HepG2 (cell line): ENCODE measurements around the gene NOTUM. TPM values are rescaled to one million over a fixed set of nuclear protein-coding genes. Genes with fewer than 3 reads are reported as not detected.

Experiments
- BCL6 ChIP-seq: IDR thresholded peaks from 2 replicates; pipeline ENCODE4 v1.6.1; 2016; ENCODE audit warnings: missing genetic modification reagents, missing compliant biosample characterization
- HDAC2 ChIP-seq: sonication (generic); formaldehyde crosslinking; IDR thresholded peaks from 2 replicates; pipeline ENCODE4 v1.4.0; 2020; ENCODE audit warnings: missing genetic modification reagents
- HNF4G ChIP-seq, 2 experiments: sonication (generic) in 1 of 2; formaldehyde crosslinking in 1 of 2; IDR thresholded peaks; 2 replicates each; pipeline versions ENCODE4 v1.4.0 to v1.6.1; 2011 to 2020; ENCODE audit warnings: borderline replicate concordance in 2 of 2, low read depth in 2 of 2, mild to moderate bottlenecking in 2 of 2, low read length in 1 of 2, missing genetic modification reagents in 1 of 2, moderate library complexity in 1 of 2
- IRF1 ChIP-seq: sonication (generic); formaldehyde crosslinking; IDR thresholded peaks from 2 replicates; pipeline ENCODE4 v1.4.0; 2020; ENCODE audit warnings: low read depth, mild to moderate bottlenecking, missing genetic modification reagents
- NCOA1 ChIP-seq: sonication (generic); formaldehyde crosslinking; IDR thresholded peaks from 2 replicates; pipeline ENCODE4 v1.9.0; 2021; ENCODE audit warnings: missing genetic modification reagents
- PHF8 ChIP-seq: sonication (generic); formaldehyde crosslinking; IDR thresholded peaks from 2 replicates; pipeline ENCODE4 v1.5.0; 2020; ENCODE audit warnings: missing genetic modification reagents
- POLR2A ChIP-seq, 2 experiments: IDR thresholded peaks; 2 replicates each; pipeline ENCODE4 v1.6.1; 2011; ENCODE audit warnings: low read depth in 2 of 2, low read length in 2 of 2, mild to moderate bottlenecking in 1 of 2, moderate library complexity in 1 of 2; ENCODE audit not compliant: insufficient read depth in 1 of 2
- SNRNP70 ChIP-seq: fragments of 200-400 bp; formaldehyde crosslinking; IDR thresholded peaks from 2 replicates; pipeline ENCODE4 v1.6.1; 2017; ENCODE audit warnings: mild to moderate bottlenecking, low read depth, low read length, moderate library complexity
- TBX3 ChIP-seq: fragments of 450-650 bp; IDR thresholded peaks from 2 replicates; pipeline ENCODE4 v1.6.1; 2017; ENCODE audit warnings: antibody characterized with exemption, mild to moderate bottlenecking, inconsistent platforms, borderline replicate concordance
- TOPORS ChIP-seq: sonication (generic); formaldehyde crosslinking; IDR thresholded peaks from 2 replicates; pipeline ENCODE4 v1.8.0; 2023; ENCODE audit warnings: mild to moderate bottlenecking, missing genetic modification reagents
- ZBTB43 ChIP-seq: sonication (generic); formaldehyde crosslinking; conservative IDR thresholded peaks from 2 replicates; pipeline ENCODE4 v1.4.0; 2020; ENCODE audit warnings: missing genetic modification reagents
- ZC3H4 ChIP-seq: sonication (generic); formaldehyde crosslinking; IDR thresholded peaks from 2 replicates; pipeline ENCODE4 v1.4.0; 2020; ENCODE audit warnings: missing genetic modification reagents, borderline replicate concordance
- ZNF138 ChIP-seq: sonication (generic); formaldehyde crosslinking; IDR thresholded peaks from 2 replicates; pipeline ENCODE4 v1.5.0; 2020; ENCODE audit warnings: mild to moderate bottlenecking, low read depth, missing genetic modification reagents
- ZNF788 ChIP-seq: sonication (generic); formaldehyde crosslinking; IDR thresholded peaks from 2 replicates; pipeline ENCODE4 v1.5.0; 2020; ENCODE audit warnings: mild to moderate bottlenecking, missing genetic modification reagents, borderline replicate concordance
- polyA plus RNA-seq, 8 experiments: library from polyadenylated mRNA; depleted of rRNA in 3 of 8; stranded (reverse) in 7 of 8; unstranded in 1 of 8; fragments of >200 nt; fragmentation: Illumina TruSeq in 4 of 8; extraction: Trizol in 4 of 8; gene quantifications; 2 replicates each; pipeline versions ENCODE4 v1.2.1 to v1.2.3, GENCODE V29; 2011 to 2016; ENCODE audit warnings: low read depth in 4 of 8, missing spikeins in 1 of 8, mixed read lengths in 1 of 8; ENCODE audit not compliant: insufficient read depth in 1 of 8
- total RNA-seq, 5 experiments: library from RNA; depleted of rRNA; stranded (reverse); fragments of >200 nt; fragmentation: Illumina TruSeq; extraction: Trizol; gene quantifications; 2 replicates each; pipeline ENCODE4 v1.2.3, GENCODE V29; 2016; ENCODE audit warnings: low read depth in 1 of 5
- TF ChIP-seq, protein P1 (sequence below): sonication (generic); formaldehyde crosslinking; IDR thresholded peaks from 2 replicates; pipeline ENCODE4 v1.4.0; 2020; ENCODE audit warnings: missing genetic modification reagents, borderline replicate concordance

The NOTUM gene
- total and polyA plus RNA-seq, 2 of the 13 experiments (the other 11 are each of a cell fraction or from before 2014, with no cell fraction given): 150 to 160 TPM

DNA sequence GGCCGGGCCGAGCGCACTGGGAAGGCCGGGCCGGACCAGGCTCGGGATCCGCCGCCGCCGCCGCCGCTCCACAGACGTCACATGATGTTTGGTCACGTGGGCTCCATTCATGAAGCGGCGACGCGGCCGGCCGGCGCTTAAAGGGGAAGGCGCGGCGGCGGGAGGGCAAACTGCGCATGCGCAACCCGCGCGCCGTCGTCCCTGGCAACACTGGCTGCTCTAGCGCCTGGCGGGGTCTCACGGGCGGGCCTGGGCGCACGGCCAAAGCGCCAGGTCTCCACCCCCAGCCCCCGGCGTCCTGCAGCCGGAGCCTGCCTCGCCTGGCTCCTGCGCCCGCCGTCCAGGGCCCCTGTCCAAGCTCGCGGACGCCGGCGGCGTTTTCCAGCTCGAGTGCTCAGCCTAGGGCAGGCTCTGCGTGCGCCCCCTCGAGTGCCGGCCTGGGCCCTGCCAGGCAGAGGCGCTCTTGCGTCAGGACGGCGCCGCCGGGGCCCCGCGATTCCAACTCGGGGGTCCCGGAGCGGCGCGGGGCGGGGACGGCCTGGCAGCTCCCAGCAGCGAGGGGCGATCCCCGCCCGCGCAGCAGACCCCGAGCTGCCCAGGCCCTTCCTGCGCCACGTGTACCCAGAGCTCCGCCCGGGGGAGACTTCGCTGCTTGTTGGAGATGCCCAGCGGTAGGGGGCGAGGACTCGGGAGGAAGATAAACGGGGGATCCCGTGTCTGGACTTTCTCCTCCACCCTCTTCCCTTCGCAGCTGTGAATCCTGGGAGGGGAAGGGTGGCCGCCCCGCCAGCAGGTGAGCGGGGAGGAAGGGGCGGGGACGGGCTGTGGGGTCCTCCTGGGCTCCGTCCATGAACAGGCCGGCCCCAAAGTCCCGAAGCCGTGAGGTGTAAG lies 33.1 kb downstream of the NOTUM start, which contains the start of gene MAFG (continued):
- TF ChIP-seq, protein P1, sequence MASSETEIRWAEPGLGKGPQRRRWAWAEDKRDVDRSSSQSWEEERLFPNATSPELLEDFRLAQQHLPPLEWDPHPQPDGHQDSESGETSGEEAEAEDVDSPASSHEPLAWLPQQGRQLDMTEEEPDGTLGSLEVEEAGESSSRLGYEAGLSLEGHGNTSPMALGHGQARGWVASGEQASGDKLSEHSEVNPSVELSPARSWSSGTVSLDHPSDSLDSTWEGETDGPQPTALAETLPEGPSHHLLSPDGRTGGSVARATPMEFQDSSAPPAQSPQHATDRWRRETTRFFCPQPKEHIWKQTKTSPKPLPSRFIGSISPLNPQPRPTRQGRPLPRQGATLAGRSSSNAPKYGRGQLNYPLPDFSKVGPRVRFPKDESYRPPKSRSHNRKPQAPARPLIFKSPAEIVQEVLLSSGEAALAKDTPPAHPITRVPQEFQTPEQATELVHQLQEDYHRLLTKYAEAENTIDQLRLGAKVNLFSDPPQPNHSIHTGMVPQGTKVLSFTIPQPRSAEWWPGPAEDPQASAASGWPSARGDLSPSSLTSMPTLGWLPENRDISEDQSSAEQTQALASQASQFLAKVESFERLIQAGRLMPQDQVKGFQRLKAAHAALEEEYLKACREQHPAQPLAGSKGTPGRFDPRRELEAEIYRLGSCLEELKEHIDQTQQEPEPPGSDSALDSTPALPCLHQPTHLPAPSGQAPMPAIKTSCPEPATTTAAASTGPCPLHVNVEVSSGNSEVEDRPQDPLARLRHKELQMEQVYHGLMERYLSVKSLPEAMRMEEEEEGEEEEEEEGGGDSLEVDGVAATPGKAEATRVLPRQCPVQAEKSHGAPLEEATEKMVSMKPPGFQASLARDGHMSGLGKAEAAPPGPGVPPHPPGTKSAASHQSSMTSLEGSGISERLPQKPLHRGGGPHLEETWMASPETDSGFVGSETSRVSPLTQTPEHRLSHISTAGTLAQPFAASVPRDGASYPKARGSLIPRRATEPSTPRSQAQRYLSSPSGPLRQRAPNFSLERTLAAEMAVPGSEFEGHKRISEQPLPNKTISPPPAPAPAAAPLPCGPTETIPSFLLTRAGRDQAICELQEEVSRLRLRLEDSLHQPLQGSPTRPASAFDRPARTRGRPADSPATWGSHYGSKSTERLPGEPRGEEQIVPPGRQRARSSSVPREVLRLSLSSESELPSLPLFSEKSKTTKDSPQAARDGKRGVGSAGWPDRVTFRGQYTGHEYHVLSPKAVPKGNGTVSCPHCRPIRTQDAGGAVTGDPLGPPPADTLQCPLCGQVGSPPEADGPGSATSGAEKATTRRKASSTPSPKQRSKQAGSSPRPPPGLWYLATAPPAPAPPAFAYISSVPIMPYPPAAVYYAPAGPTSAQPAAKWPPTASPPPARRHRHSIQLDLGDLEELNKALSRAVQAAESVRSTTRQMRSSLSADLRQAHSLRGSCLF: no peak
- TF ChIP-seq ZC3H4 (CRISPR knock-in tag) (peak; percentile 71; the same call in 1 of the 2 replicates), ZNF138 (peak; percentile 92; the same call in 1 of the 2 replicates), HDAC2 (CRISPR knock-in tag) (peak; percentile 24), POLR2A (IDR thresholded peaks at IDR 0.05; ENCODE audit: insufficient read depth in 1 of 2, low read depth in 2 of 2, low read length in 2 of 2) (peak in 1 of 2 experiments; percentile 31; a peak in 1 of 4 replicates), ZBTB43 (CRISPR knock-in tag) (peak; percentile 67; the same call in 1 of the 2 replicates), IRF1 (CRISPR knock-in tag) (no peak), TOPORS (CRISPR knock-in tag) (no peak; the same call in 1 of the 2 replicates), NCOA1 (CRISPR knock-in tag) (0 out of 2 replicates have a peak, but pooled peaks have one; percentile 13), PHF8 (CRISPR knock-in tag) (peak; percentile 49; the same call in 1 of the 2 replicates), HNF4G (IDR thresholded peaks at IDR 0.05; ENCODE audit: borderline replicate concordance, low read depth, low read length) (peak; percentile 56; the same call in 1 of the 2 replicates), HNF4G (CRISPR knock-in tag; IDR thresholded peaks at IDR 0.05; ENCODE audit: borderline replicate concordance, low read depth) (peak; percentile 61; the same call in 1 of the 2 replicates), SNRNP70 (no peak), TBX3 (no peak), BCL6 (peak; percentile 10; the same call in 1 of the 2 replicates), ZNF788 (CRISPR knock-in tag) (peak; percentile 94)
